Neural progenitor cell (in vitro differentiated cells): ENCODE results near the gene SMARCD3.

Source experiments
- CTCF ChIP-seq: fragments of 200-600 bp; sonication (generic); IDR thresholded peaks from 2 replicates; pipeline ENCODE4 v1.5.1; 2017; ENCODE audit warnings: antibody characterized with exemption, mild to moderate bottlenecking
- EZH2 ChIP-seq: fragments of 200-600 bp; sonication (generic); IDR thresholded peaks from 2 replicates; pipeline ENCODE4 v1.6.1; 2017; ENCODE audit warnings: antibody characterized with exemption, mild to moderate bottlenecking, moderate library complexity

- no peak for TF ChIP-seq CTCF
- no peak for TF ChIP-seq EZH2
Measured at GRCh38 chr7:151246102-151246850, 2.2 kb downstream of the SMARCD3 start.
